ENCODE measurements around the gene MESP1.

MESP1 gene

DNA sequence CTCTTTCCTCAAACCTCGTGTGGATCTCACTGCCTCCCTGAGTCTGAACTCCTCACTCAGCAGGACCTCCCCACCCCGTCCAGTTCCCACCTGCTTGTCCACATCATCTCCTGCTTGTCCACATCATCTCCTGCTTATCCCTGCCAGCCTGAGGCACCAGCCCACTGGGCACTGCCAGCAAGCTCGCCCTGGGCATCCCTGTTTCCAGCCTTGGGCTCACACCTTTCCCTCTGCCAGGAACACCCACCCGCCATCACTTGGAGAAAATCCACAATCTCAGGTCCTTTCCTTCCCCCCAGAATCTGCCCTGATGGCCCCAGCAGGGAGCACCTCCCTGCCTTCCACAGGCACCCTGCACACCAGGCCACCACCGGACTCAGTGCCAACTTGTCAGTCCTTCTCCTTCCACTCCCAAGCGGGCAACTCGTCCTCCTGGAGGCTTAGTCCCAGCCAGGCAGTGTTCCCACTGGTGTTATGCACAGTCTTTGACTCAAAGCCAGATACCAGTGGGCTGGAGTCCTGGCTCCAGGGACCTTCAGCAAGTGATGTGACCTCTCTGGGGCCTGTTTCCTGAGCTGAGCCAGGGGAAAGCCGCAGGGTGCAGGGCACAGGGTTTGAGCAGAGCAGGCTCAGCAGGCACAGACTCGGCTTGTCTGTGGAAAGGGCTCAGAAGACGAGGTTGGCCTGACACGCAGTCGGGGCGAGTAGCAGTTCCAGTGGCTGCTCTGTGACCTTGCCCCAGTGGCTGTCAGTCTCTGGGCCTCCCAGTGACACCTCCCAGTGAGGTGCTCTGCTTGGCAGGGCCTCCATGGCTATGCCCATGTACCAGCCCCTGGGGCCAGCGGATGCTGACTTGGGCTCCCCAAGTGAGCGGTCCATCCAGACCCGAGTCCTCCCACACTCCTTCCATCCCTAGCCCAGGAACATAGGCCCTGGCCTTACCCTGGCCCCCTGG, 15.6 kb upstream of the MESP1 start:
- DNase-seq (ENCODE audit: insufficient read length) (no peak), FAIRE-seq (no peak)
- TF ChIP-seq POLR2AphosphoS5 (IDR thresholded peaks at IDR 0.05; ENCODE audit: low read depth, low read length) (no peak), TAF1 (IDR thresholded peaks at IDR 0.05; ENCODE audit: borderline replicate concordance, low read depth, low read length) (no peak), POLR2A (IDR thresholded peaks at IDR 0.05; ENCODE audit: low read depth, low read length) (no peak)

DNA sequence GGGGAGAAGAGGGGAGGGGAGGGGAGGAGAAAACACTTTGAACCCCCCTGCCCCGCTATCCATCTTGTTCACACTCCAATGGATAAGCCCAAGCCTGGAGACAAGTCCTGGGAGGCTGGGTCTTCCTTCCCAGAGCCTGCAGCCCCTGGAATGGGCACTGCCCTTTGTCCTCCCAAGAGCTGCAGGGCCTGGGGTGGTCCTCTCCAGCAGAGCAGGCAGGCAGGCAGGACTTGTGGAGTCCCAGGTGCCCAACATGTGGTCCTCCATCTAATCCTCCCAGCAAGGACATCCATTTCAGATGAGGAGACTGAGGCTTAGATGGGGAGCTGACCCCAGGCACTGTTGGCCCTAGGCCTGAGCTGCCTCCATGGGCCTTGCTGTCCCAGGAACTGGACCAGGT, 14.6 kb upstream of the MESP1 start:
- DNase-seq (ENCODE audit: insufficient read length) = no peak
- no peak for FAIRE-seq
- TF ChIP-seq POLR2A (IDR thresholded peaks at IDR 0.05; ENCODE audit: low read depth, low read length) = no peak

DNA sequence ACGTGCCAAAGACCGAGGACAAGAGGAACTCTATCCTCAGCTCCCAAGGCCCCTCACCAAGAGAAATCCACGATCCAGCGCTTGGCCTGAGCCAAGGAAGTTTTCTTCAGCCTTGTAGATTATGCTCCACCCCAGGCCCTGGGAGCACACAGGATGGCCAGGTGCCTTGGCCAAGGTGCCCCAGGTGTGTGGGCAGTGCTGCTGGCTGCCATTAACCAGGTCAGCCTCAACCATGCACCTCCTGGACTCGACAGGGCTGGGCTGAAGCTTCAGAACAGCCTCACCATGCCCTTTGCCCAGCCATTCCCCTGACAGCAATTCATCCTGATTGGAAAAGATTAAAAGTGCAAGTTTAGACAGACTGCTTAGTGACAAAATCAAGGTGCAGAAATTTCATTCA, 10.9 kb upstream of the MESP1 start:
- FAIRE-seq (no peak), DNase-seq (ENCODE audit: insufficient read length) (no peak)
- TF ChIP-seq POLR2A (IDR thresholded peaks at IDR 0.05; ENCODE audit: low read depth, low read length) (no peak), POLR2AphosphoS5 (IDR thresholded peaks at IDR 0.05; ENCODE audit: low read depth, low read length) (no peak)

DNA sequence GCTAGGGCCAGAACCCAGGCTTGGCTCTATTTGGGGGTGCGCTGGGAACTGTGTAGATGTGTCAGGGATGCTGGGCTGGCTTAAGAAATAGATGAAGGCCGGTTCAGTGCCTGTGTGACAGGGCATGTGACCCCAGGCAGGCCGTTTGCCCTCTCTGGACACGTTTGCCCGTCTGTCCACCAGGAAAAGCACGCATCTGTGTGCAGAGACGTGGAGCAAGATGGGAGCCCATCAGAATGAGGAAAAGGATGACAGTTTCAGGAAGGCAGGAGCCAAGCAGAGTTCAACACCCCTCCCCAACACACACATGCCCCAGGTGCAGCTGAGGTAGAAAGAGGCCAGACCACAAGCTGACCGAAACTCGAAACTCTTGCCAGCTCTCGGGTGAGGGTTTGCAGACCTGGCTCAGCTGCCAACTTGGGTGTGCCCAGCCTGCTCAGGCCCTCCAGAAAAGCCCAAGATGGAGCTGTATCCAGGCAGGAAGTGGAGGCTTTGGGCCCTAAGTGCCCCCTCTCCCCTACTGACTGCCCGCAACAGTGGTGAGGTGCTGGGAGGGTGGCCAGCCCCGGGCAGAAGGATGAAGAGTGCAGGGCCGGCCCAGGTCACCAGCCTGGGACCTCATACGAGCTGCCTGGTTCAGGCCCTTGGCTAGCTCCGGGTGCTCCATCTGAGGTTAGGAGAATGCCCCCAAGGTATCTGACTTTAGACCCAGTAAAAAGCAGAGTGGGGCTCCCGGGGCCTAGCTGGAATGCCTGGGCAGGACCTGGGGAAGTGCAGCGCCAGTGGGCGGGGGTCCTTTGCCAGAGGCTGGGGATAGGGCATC, 10.2 kb upstream of the MESP1 start:
- FAIRE-seq (no peak), DNase-seq (ENCODE audit: insufficient read length) (no peak)
- TF ChIP-seq POLR2A (IDR thresholded peaks at IDR 0.05; ENCODE audit: low read depth, low read length) = no peak
- no peak for TF ChIP-seq TAF1 (IDR thresholded peaks at IDR 0.05; ENCODE audit: borderline replicate concordance, low read depth, low read length)
- no peak for TF ChIP-seq POLR2AphosphoS5 (IDR thresholded peaks at IDR 0.05; ENCODE audit: low read depth, low read length)

DNA sequence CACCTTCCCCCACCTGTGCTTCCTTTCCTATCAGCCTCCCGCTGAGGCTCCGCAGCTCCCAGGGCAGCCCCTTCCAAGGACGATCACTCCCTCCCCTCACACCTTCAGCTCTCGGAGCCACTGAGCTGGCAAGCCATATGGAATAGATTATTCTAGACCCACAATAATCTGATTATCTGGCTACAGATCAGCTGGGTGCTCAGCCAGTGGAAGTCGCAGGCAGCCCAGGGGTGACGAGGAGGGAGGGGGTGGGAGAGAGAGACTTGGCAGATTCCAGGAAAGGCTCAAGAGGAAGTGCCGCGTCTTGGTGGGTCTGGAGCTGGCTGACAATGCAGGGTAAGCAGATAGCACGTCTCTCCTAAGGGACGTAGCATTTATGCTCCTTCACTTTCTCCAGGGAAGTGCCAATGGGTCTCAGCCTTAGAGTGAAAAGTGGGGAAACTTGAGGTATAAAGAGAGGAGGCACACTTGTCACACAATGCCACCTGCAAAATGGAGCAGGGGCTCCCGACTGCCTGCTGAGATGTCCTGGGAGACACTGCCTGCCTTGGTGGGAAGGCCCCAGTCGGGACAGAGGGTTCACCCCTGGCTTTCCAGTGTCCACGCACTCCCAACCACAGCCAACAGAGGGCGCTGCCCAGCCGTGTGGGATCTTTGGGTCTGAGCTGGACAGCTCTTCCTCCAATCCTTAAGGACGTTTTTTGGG, 9.4 kb upstream of the MESP1 start:
- peak; percentile 79 for DNase-seq (ENCODE audit: insufficient read length)
- peak; percentile 87 for FAIRE-seq
- TF ChIP-seq POLR2AphosphoS5 (IDR thresholded peaks at IDR 0.05; ENCODE audit: low read depth, low read length) (no peak), POLR2A (IDR thresholded peaks at IDR 0.05; ENCODE audit: low read depth, low read length) (no peak), TAF1 (IDR thresholded peaks at IDR 0.05; ENCODE audit: borderline replicate concordance, low read depth, low read length) (no peak)

DNA sequence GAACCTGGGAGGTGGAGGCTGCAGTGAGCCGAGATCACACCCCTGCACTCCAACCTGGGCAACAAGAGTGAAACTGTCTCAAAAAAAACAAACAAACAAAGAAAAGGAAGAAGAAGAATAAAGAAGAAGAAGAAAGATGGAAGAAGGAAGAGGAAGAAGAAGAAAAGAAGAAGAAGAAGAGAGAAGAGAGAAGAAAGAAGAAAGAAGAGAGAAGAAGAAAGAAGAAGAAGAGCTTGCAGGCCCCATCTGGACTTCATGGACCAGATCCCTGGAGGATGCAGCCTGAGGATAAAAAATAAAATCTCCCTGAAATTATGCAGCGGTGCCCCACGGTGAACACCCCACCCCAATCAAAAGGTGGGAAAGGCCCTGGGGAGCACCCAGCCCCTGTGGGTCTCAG, 8.8 kb upstream of the MESP1 start:
- TF ChIP-seq TAF1 (IDR thresholded peaks at IDR 0.05; ENCODE audit: borderline replicate concordance, low read depth, low read length) (no peak), POLR2A (IDR thresholded peaks at IDR 0.05; ENCODE audit: low read depth, low read length) (no peak), POLR2AphosphoS5 (IDR thresholded peaks at IDR 0.05; ENCODE audit: low read depth, low read length) (no peak)
- FAIRE-seq (no peak), DNase-seq (ENCODE audit: insufficient read length) (no peak)

DNA sequence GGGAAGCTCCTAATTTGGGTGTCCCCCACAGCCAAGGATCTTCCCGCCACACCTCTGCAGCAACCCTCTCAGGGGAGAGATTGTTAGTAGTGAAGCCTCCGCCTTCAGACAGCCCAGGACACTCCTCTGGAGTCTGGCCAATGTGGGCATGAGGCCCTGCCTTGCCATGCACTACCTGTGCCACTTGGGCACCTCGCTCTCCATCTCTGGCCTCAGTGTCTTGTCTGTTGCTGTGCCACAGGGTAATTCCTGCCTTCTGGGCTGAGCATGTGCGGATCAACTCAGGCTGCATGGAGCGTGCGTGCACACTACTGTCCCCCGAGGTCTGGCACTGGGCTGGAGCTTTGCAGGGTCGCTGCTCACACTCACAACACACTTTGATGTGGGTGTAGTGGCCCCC, 7.9 kb upstream of the MESP1 start:
- DNase-seq (ENCODE audit: insufficient read length) (no peak), FAIRE-seq (no peak)
- no peak for TF ChIP-seq TAF1 (IDR thresholded peaks at IDR 0.05; ENCODE audit: borderline replicate concordance, low read depth, low read length)
- TF ChIP-seq POLR2A (IDR thresholded peaks at IDR 0.05; ENCODE audit: low read depth, low read length) = no peak
- no peak for TF ChIP-seq POLR2AphosphoS5 (IDR thresholded peaks at IDR 0.05; ENCODE audit: low read depth, low read length)

DNA sequence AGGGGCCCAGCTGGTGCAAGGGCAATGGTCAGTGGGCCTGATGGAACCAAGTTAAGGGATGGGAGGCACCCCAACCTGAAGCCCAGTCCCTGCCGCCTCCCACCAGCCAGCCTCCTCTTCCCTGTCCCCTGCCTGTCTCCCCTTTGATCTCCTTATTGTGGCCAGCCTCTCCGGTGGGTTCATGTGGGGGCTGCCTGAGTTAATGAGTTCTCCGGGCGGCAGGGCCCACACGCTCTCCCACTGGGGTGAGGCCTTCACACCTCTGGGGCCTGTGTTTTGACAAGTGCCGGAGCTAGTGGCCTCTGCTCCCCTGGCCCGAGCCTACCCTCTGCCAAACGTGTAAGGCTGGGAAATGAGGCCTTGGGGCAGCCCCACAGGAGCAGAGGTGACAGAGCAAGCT, 7.2 kb upstream of the MESP1 start:
- DNase-seq (ENCODE audit: insufficient read length) (no peak), FAIRE-seq (no peak)
- TF ChIP-seq POLR2AphosphoS5 (IDR thresholded peaks at IDR 0.05; ENCODE audit: low read depth, low read length) = no peak
- TF ChIP-seq TAF1 (IDR thresholded peaks at IDR 0.05; ENCODE audit: borderline replicate concordance, low read depth, low read length) = no peak
- no peak for TF ChIP-seq POLR2A (IDR thresholded peaks at IDR 0.05; ENCODE audit: low read depth, low read length)

DNA sequence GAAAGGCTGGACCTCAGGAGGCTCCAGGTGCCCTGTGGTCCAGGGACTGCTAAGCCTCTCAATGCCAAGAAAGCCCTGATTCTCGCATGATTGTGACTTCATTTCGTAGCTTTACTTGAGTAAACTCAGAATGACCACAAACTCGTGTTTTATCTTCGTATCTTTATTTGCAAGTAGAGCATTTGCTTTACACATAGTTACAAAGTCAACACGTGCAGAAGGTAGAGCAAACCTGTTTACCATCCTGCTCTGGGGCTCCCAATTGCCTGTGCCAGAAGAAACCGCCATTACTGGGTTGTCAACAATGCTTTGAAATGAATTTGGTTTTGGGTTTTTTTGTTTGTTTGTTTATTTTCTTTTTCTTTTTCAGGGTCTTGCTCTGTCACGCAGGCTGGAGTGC, 5.8 kb upstream of the MESP1 start:
- TF ChIP-seq POLR2A (IDR thresholded peaks at IDR 0.05; ENCODE audit: low read depth, low read length) = no peak
- no peak for TF ChIP-seq POLR2AphosphoS5 (IDR thresholded peaks at IDR 0.05; ENCODE audit: low read depth, low read length)
- no peak for TF ChIP-seq TAF1 (IDR thresholded peaks at IDR 0.05; ENCODE audit: borderline replicate concordance, low read depth, low read length)
- DNase-seq (ENCODE audit: insufficient read length) (no peak), FAIRE-seq (no peak)

DNA sequence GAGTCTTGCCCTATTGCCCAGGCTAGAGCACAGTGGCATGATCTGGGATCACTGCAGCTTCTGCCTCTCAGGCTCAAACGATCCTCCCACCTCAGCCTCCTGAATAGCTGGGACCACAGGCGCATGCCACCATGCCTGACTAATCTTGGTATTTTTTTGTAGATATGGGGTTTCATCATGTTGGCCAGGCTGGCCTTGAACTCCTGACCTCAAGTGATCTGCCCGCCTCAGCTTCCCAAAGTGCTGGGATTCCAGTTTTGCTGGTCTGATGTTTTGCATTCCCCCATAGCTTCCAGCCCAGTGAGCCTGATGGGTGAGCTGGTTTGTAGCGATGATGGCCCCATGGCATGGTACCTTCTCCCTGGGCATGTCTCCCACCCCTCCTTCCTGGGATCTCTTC, 4.7 kb upstream of the MESP1 start:
- FAIRE-seq = no peak
- TF ChIP-seq TAF1 (IDR thresholded peaks at IDR 0.05; ENCODE audit: borderline replicate concordance, low read depth, low read length) (no peak), POLR2AphosphoS5 (IDR thresholded peaks at IDR 0.05; ENCODE audit: low read depth, low read length) (no peak), POLR2A (IDR thresholded peaks at IDR 0.05; ENCODE audit: low read depth, low read length) (no peak)
- DNase-seq (ENCODE audit: insufficient read length) = no peak

DNA sequence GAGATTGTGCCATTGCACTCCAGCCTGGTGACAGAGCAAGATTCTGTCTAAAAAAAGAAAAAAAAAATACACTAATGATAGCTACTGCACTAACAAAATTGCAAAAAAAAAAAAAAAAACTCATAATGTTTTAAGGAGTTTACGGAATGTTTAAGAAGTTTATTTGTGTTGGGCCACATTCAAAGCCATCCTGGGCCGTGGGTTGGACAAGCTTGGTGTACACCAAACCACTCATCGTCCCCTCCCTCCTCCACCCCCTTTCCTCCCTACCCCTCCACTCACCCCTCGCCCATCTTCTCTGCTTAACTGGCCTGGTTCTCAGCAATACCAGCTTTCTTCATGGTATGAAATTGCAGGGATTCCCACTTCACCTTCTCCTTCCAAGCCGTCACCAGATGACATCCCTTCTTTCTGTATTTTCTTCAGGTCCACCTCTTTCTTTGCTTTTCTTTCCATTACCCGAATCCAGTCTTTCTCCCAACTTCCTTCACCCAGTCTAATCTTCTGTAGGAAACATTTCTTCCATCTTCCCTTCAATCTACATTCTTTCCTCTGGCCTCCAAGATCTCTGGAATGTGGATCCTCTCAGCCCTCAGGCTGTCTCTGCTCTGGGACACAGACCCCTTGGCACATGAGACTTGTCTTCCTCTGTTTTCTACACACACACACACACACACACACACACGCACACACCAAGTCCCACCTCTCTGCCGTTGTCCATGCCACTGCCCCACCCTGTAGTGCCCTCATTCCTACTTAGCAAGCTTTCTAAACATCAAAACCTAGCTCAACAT, 3.5 kb upstream of the MESP1 start:
- TF ChIP-seq TAF1 (IDR thresholded peaks at IDR 0.05; ENCODE audit: borderline replicate concordance, low read depth, low read length) (no peak), POLR2A (IDR thresholded peaks at IDR 0.05; ENCODE audit: low read depth, low read length) (no peak), POLR2AphosphoS5 (IDR thresholded peaks at IDR 0.05; ENCODE audit: low read depth, low read length) (no peak)
- FAIRE-seq (no peak), DNase-seq (ENCODE audit: insufficient read length) (no peak)

Measured in GM12892 (cell line).